ENCODE measurements around the gene ERC2. TPM values are rescaled to one million over a fixed set of nuclear protein-coding genes. Genes with fewer than 3 reads are reported as not detected.

The ERC2 gene
- total and polyA plus RNA-seq, 2 of the 8 experiments (the other 6 are each of a cell fraction or from before 2014, with no cell fraction given): 16.4 to 22.8 TPM

DNA sequence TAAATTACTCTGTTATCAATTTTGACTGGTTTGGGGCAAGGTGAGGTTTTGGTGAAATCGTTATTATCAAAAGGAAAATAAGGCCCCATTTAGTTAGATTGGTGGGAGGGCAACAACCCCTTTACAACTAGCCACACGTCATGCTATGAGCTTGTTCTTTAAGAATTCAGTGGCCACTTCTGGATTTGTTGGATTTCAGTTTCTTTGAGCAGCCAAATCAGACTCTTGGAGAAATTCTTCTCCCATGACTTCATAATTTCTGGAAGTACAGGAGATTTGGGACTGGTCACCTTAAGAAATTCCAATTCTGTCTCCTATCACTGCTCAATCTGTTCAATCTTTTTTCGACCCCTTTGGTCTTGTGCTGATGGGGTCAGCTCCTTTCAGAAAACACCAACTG lies 966.4 kb downstream of the ERC2 start:
- POLR2A ChIA-PET (ENCODE audit: partially characterized antibody): no interaction called here
- H2BK5ac ChIP-seq (ENCODE audit: low read depth, low read length): no peak overlapping the region
- no peak for FAIRE-seq

More for the DNA sequence above, 966.4 kb downstream of the ERC2 start:
- Histone ChIP-seq H3K79me2 (ENCODE audit: control insufficient read depth in 1 of 2, insufficient read depth in 2 of 2, low read length in 2 of 2) (no peaks in the 10 kb centered on the region), H4K20me1 (replicated peaks in 1 of 2; ENCODE audit: control insufficient read depth in 1 of 2, insufficient read depth in 2 of 2, low read length in 2 of 2) (no peaks in the 10 kb centered on the region), H2AK5ac (ENCODE audit: low read depth, low read length) (no peak overlapping the region), H4K91ac (replicated peaks; ENCODE audit: insufficient read length, low read length) (no peak overlapping the region), H3K14ac (ENCODE audit: insufficient read length) (no peak overlapping the region), H2BK20ac (ENCODE audit: low read length) (no peak overlapping the region), H3K36me3 (ENCODE audit: control insufficient read depth in 2 of 4, insufficient read depth in 4 of 4, low read length in 3 of 4) (no peaks in the 10 kb centered on the region), H3K56ac (replicated peaks; ENCODE audit: insufficient read length, low read depth, low read length) (no peak overlapping the region), H3K18ac (ENCODE audit: extremely low read depth, low read length) (no peak overlapping the region), H3K27ac (ENCODE audit: low read depth, low read length) (no peak overlapping the region), H4K5ac (ENCODE audit: insufficient read length, low read depth, low read length) (no peak overlapping the region), H3K9me3 (ENCODE audit: insufficient read depth in 2 of 2, low read depth in 1 of 2, low read length in 1 of 2) (no peaks in the 10 kb centered on the region), H3K27me3 (replicated peaks in 1 of 4; ENCODE audit: control insufficient read depth in 3 of 4, extremely low read depth in 1 of 4, insufficient read depth in 3 of 4, low read length in 3 of 4) (no peaks in the 10 kb centered on the region), H3K23ac (ENCODE audit: insufficient read length) (no peak overlapping the region), H2AFZ (ENCODE audit: low read length) (no peak overlapping the region), H3K4me2 (ENCODE audit: insufficient read depth in 1 of 2, low read depth in 2 of 2, low read length in 2 of 2) (no peak overlapping the region), H3K9ac (replicated peaks in 1 of 4; ENCODE audit: extremely low read depth in 1 of 4, low read depth in 3 of 4, low read length in 3 of 4) (no peak overlapping the region), H3K79me1 (ENCODE audit: low read depth, low read length) (no peaks in the 10 kb centered on the region), H3K23me2 (ENCODE audit: low read depth, low read length) (no peaks in the 10 kb centered on the region), H2BK12ac (ENCODE audit: low read depth, low read length) (no peak overlapping the region), H2BK15ac (ENCODE audit: low read length) (no peak overlapping the region), H4K8ac (ENCODE audit: extremely low read depth, insufficient read depth, low read length) (no peak overlapping the region), H3K4me1 (replicated peaks in 1 of 4; ENCODE audit: control insufficient read depth in 3 of 4, insufficient read depth in 4 of 4, low read length in 3 of 4) (no peaks in the 10 kb centered on the region), H2BK120ac (replicated peaks; ENCODE audit: low read depth, low read length) (no peak overlapping the region), H3K4me3 (ENCODE audit: extremely low read depth in 1 of 4, insufficient read depth in 2 of 4, low read depth in 3 of 4, low read length in 4 of 4) (no peak overlapping the region), H3K4ac (replicated peaks; ENCODE audit: insufficient read length, low read depth, low read length) (no peak overlapping the region)
- CTCF ChIA-PET (ENCODE audit: partially characterized antibody): interaction anchor here (0.8 to 1.9 kb wide), 4 partner anchors 9 to 222 kb away, joined by 3 to 7 read pairs (median 4); no protein-coding TSS in a partner anchor
- DNase-seq (ENCODE audit: low read depth in 1 of 2, low spot score in 2 of 2): no peak
- TF ChIP-seq TCF12 (IDR thresholded peaks at IDR 0.05; ENCODE audit: low read depth, low read length) (no peak), JUND (IDR thresholded peaks at IDR 0.05; ENCODE audit: low read length) (no peak), KDM1A (IDR thresholded peaks at IDR 0.05; ENCODE audit: borderline replicate concordance, low read length) (no peak)
- 88% methylated on average over 3 of the region's 3 CpGs; no CpG with 5 or more reads in 1 of the 2 experiments for WGBS, 2 experiments (ENCODE audit: extremely low coverage in 1 of 2, insufficient coverage in 1 of 2, insufficient read length in 1 of 2, insufficient replicate concordance in 2 of 2, low coverage in 1 of 2, low lambda C conversion rate in 2 of 2, missing lambda C conversion rate in 1 of 2)

Data from H1 (cell line).